ENCODE results near the gene CKAP2L. TPM values are rescaled to one million over a fixed set of nuclear protein-coding genes. Genes with fewer than 3 reads are reported as not detected.

CKAP2L gene
- total and polyA plus RNA-seq, 2 donors (not counting 3 experiments of a cell fraction or from before 2014, with no cell fraction given) = 3.4 to 30.7 TPM

DNA sequence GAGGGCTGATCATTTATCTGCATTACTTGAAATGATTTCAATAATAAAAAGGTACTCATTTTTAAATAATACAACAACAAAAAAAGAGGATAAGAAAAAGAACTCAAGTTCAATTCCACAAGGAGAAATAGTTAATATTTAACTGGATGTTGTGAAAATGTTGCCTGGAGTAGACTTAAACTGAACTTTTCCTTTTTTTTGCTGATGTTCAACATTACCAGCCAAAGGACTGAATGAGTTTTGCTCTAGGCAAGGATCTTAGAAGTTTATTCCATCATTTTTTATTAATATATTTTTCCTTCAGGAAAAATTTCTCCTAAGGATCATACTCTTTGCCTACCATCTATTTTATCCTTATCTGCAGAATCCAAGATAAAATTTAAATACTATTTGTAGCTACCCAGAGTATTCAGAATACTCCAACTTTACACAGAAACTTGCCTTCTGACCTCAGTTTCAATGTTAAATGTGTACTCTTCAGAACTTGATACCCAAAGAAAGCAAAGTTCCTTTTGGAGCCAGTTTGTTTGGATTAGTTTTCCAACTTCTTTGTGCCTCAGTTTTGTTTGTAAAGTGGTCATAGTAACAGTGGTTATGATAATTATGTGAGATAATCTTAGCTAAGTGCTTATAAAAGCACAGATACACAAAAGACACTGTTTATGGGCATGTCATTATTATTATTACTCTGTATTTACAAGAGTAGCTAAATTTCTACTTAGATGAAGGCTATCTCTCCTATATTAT lies 12.8 kb downstream of the CKAP2L start:
- FAIRE-seq (no peak), DNase-seq (ENCODE audit: low read depth, low spot score) (peak; percentile 20)
- H3K4me3 ChIP-seq (replicated peaks in 1 of 3; ENCODE audit: insufficient read depth in 1 of 3, low read depth in 1 of 3, low read length in 3 of 3) = no peak overlapping the region
- H3K9me3 ChIP-seq (replicated peaks; ENCODE audit: control insufficient read depth, insufficient read depth, low read length) = no peaks in the 10 kb centered on the region
- dilution Hi-C loops (cut with MboI; ENCODE audit: extremely low pct_ligation_motif_present, low sequenced_read_pairs) (loop anchor here (25.0 kb wide), 1 partner anchor 186 kb away; no protein-coding TSS in a partner anchor), intact Hi-C loops (cut with micrococcal nuclease) (loop anchor here (2.0 kb wide), 1 partner anchor 13 kb away; the partner anchor contains the start of gene CKAP2L)
- no peak overlapping the region for H3K27ac ChIP-seq (ENCODE audit: insufficient read depth, low read depth, low read length)
- peaks cover 47% of the 10 kb centered on the region for H3K79me2 ChIP-seq (ENCODE audit: control insufficient read depth, insufficient read depth, low read length)
- no peak overlapping the region for H3K4me2 ChIP-seq (ENCODE audit: insufficient read depth, low read length)
- ChIA-PET POLR2A (no interaction called here), CTCF (interaction anchor here (0.7 to 9.5 kb wide), 7 partner anchors 10 to 207 kb away, joined by 3 to 410 read pairs (median 5); no protein-coding TSS in a partner anchor)
- no peaks in the 10 kb centered on the region for H4K20me1 ChIP-seq (replicated peaks; ENCODE audit: control insufficient read depth, extremely low read depth, insufficient read depth, low read length)
- no peak overlapping the region for H2AFZ ChIP-seq (ENCODE audit: low read depth, low read length)
- TF ChIP-seq POLR2A (IDR thresholded peaks at IDR 0.05; ENCODE audit: low read depth, low read length) = no peak
- TF ChIP-seq, protein P1, sequence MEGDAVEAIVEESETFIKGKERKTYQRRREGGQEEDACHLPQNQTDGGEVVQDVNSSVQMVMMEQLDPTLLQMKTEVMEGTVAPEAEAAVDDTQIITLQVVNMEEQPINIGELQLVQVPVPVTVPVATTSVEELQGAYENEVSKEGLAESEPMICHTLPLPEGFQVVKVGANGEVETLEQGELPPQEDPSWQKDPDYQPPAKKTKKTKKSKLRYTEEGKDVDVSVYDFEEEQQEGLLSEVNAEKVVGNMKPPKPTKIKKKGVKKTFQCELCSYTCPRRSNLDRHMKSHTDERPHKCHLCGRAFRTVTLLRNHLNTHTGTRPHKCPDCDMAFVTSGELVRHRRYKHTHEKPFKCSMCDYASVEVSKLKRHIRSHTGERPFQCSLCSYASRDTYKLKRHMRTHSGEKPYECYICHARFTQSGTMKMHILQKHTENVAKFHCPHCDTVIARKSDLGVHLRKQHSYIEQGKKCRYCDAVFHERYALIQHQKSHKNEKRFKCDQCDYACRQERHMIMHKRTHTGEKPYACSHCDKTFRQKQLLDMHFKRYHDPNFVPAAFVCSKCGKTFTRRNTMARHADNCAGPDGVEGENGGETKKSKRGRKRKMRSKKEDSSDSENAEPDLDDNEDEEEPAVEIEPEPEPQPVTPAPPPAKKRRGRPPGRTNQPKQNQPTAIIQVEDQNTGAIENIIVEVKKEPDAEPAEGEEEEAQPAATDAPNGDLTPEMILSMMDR (IDR thresholded peaks at IDR 0.05; ENCODE audit: extremely low read depth in 1 of 2, insufficient read depth in 1 of 2, low read depth in 1 of 2, low read length in 2 of 2) = no peak
- TF ChIP-seq, protein P2, sequence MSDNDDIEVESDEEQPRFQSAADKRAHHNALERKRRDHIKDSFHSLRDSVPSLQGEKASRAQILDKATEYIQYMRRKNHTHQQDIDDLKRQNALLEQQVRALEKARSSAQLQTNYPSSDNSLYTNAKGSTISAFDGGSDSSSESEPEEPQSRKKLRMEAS (IDR thresholded peaks at IDR 0.05; ENCODE audit: insufficient read depth, insufficient read length) = no peak
- no peak for TF ChIP-seq MYC (IDR thresholded peaks at IDR 0.05; ENCODE audit: low read depth, low read length)
- no peak for TF ChIP-seq EZH2 (IDR thresholded peaks at IDR 0.05; ENCODE audit: borderline replicate concordance, low read depth, low read length, severe bottlenecking)
- TF ChIP-seq POLR2AphosphoS5 (IDR thresholded peaks at IDR 0.05; ENCODE audit: insufficient read depth, low read depth, low read length) = no peak
- TF ChIP-seq JUN (IDR thresholded peaks at IDR 0.05; ENCODE audit: borderline replicate concordance, insufficient read depth, insufficient read length, low read depth) = no peak
- TF ChIP-seq GATA2 (IDR thresholded peaks at IDR 0.05; ENCODE audit: insufficient read depth, insufficient read length, low read depth, low read length) = no peak
- TF ChIP-seq FOS (IDR thresholded peaks at IDR 0.05; ENCODE audit: borderline replicate concordance, insufficient read depth, low read length) = no peak
- no peak overlapping the region for H3K9ac ChIP-seq (replicated peaks; ENCODE audit: extremely low read depth, insufficient read depth, low read length)
- no TSS peak for BruUV-seq (replicated peaks)
- H3K27me3 ChIP-seq (ENCODE audit: control insufficient read depth in 2 of 2, insufficient read depth in 2 of 2, low read length in 2 of 2) = no peaks in the 10 kb centered on the region
- no peaks in the 10 kb centered on the region for H3K4me1 ChIP-seq (ENCODE audit: control insufficient read depth, extremely low read depth, insufficient read depth, low read length)
- peaks cover 0 to 11% of the 10 kb centered on the region in 2 experiments for H3K36me3 ChIP-seq (ENCODE audit: control insufficient read depth in 2 of 2, extremely low read depth in 1 of 2, insufficient read depth in 2 of 2, low read length in 2 of 2)
- H3K9me1 ChIP-seq (replicated peaks; ENCODE audit: control insufficient read depth, extremely low read depth, insufficient read depth, low read length) = no peaks in the 10 kb centered on the region

Measured in endothelial cell of umbilical vein (primary cell).